Lower leg skin (tissue), 3 donors: Measurements from ENCODE around the gene SORCS2.

Experiments used
- POLR2A ChIP-seq, 2 donors: fragments of 450-650 bp; IDR thresholded peaks; one replicate each; pipeline ENCODE4 v1.6.1; 2016 to 2017; ENCODE audit warnings: antibody characterized with exemption in 2 of 2, mild to moderate bottlenecking in 1 of 2, moderate library complexity in 1 of 2
- TF ChIP-seq, protein P1 (sequence below), 3 donors: fragments of 450-650 bp; IDR thresholded peaks; one replicate each; pipeline ENCODE4 v1.5.1; 2016; ENCODE audit warnings: antibody characterized with exemption in 3 of 3, mild to moderate bottlenecking in 3 of 3, moderate library complexity in 2 of 3

DNA sequence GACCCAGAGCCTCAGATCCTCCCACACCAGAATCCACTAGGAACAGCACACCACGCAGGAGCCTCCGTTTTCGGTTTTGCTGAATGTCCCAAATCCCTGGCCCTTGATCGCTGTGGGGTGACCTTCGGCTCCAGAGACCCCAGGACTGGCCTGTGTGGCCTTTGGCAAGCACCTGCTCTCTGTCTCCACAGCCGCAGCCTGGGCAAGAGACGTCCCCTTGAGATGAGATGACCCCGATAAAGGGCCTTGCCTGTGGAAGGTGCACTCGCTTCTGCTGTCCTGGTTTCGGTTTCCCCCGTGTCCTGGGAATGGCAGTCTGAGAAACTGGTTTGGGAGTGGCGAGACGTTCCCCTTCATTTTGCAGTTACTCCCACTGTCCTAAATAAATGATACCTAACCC lies 232.8 kb downstream of the SORCS2 start:
- no peak for TF ChIP-seq POLR2A (IDR thresholded peaks at IDR 0.05)
- TF ChIP-seq, protein P1, sequence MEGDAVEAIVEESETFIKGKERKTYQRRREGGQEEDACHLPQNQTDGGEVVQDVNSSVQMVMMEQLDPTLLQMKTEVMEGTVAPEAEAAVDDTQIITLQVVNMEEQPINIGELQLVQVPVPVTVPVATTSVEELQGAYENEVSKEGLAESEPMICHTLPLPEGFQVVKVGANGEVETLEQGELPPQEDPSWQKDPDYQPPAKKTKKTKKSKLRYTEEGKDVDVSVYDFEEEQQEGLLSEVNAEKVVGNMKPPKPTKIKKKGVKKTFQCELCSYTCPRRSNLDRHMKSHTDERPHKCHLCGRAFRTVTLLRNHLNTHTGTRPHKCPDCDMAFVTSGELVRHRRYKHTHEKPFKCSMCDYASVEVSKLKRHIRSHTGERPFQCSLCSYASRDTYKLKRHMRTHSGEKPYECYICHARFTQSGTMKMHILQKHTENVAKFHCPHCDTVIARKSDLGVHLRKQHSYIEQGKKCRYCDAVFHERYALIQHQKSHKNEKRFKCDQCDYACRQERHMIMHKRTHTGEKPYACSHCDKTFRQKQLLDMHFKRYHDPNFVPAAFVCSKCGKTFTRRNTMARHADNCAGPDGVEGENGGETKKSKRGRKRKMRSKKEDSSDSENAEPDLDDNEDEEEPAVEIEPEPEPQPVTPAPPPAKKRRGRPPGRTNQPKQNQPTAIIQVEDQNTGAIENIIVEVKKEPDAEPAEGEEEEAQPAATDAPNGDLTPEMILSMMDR (IDR thresholded peaks at IDR 0.05): no peak
